ENCODE data around the gene SNRPA.
"Not testable (repeated sequence)": the region's sequence is repeated elsewhere in the genome, so short reads cannot be mapped to it uniquely, and the experiment has no call there.

DNA sequence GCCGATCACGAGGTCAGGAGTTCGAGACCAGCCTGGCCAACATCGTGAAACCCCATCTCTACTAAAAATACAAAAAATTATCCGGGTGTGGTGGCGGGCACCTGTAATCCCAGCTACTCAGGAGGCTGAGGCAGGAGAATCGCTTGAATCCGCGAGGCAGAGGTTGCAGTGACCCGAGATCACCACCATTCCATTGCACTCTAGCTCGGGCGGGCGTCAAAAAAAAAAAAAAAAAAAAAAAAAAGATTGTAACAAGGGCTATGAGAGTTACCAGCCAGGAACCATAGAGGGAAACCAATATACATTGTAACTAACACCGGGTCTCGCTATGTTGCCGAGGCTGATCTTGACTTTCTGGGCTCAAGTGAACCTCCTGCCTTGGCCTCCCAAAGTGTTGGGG, 18.7 kb upstream of the SNRPA start:
- TF ChIP-seq POLR2A (IDR thresholded peaks at IDR 0.05) = not testable (repeated sequence)
- TF ChIP-seq, protein P1, sequence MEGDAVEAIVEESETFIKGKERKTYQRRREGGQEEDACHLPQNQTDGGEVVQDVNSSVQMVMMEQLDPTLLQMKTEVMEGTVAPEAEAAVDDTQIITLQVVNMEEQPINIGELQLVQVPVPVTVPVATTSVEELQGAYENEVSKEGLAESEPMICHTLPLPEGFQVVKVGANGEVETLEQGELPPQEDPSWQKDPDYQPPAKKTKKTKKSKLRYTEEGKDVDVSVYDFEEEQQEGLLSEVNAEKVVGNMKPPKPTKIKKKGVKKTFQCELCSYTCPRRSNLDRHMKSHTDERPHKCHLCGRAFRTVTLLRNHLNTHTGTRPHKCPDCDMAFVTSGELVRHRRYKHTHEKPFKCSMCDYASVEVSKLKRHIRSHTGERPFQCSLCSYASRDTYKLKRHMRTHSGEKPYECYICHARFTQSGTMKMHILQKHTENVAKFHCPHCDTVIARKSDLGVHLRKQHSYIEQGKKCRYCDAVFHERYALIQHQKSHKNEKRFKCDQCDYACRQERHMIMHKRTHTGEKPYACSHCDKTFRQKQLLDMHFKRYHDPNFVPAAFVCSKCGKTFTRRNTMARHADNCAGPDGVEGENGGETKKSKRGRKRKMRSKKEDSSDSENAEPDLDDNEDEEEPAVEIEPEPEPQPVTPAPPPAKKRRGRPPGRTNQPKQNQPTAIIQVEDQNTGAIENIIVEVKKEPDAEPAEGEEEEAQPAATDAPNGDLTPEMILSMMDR (IDR thresholded peaks at IDR 0.05) = not testable (repeated sequence)
